HG02642 (cell line): ENCODE data around the gene MFSD1.
A peak's percentile ranks its signal among the peaks of the same experiment; 100 is the strongest.

Experiments used
- ATAC-seq: cut with Tn5 transposase; IDR thresholded peaks from one replicate; pipeline ENCODE4 v1.9.1; 2021; ENCODE audit warnings: mild to moderate bottlenecking; ENCODE audit not compliant: unreplicated experiment, poor library complexity

MFSD1 gene

GRCh38 chr3:158808697-158809096 lies 6.8 kb downstream of the MFSD1 start:
- no peak for ATAC-seq

DNA sequence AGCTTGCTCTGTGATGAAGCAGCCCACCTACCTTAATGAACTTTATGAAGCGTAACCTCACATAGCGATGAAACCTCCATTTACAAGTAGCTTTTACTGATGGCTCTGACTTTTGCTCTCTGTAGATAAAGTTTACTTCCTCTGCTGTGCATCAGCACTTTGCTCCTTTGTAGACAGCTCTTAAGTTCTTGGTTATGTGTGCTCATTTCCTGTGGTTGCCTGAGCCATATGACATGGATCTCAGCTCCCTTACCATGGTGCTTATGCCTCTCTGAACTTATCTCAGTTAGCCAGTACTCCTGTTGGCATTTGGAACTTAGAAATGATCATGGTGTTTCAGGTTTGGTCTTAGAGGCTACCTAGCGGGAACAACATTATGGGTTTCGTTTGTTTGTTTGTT lies 7.8 kb downstream of the MFSD1 start:
- no peak for ATAC-seq

DNA sequence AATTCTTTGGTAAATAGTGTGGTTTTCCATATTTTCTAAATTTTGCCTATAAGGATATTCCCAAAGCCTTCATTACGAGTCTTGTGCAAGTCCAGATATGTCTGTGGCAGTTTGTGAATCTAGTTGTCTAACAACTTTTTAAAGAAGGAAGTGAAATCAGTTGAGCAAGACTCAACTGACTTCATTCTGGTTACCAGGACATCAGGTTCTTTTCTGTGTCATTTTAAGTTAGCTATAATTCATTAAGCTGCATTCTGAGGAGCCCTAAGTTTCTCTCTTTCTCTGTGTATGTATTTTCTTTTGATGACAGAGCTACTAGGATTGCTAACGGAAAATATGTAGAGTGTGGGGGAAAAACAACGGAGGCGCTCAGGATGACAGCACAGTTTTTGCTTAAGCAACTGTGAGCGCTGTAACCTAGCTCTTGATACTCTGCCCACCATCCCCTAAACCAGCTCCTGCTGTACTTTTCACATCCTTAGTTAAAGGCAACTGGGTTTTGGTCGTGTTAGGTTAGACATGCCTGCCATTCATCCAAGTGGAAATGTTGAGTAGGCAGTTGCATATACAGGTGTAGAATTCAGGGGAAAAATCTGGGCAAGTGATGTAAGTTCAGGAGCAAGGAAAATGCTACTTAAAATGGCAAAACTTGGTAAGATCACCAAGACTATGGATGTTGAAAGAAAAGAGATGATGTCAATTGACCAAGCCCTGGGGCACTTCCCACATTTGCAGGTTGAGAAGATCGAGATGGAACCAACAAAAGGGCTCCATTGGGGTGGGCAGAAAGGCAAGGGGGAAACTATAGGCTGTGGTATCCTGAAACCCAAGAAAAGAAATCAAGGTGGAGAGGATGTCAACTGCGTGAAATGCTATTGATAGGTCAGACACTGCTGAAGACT lies 9.2 kb downstream of the MFSD1 start:
- no peak for ATAC-seq

DNA sequence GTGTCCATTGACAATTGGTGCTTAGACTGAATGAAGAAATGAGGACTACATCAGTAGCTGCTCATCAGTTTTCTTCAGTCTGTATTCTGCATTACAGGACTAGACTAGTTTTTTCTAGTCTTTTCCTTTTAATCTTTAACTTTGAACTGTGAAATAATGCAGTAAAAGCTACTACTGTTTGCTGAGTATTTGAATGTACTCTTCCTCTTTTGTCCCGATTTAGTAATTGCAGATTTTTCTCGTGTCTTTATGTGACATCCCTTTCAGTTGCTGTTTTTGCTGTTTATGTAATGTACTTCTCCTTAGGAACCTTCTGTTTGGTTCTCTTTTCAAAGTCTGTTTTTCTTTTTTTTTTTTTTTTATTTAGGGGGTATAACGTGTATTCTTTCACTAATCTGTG lies 17.4 kb downstream of the MFSD1 start:
- no peak for ATAC-seq

GRCh38 chr3:158820521-158820920 lies 18.7 kb downstream of the MFSD1 start:
- ATAC-seq, result no peak

- ATAC-seq, result no peak
Measured at GRCh38 chr3:158821847-158822246, 20.0 kb downstream of the MFSD1 start.

DNA sequence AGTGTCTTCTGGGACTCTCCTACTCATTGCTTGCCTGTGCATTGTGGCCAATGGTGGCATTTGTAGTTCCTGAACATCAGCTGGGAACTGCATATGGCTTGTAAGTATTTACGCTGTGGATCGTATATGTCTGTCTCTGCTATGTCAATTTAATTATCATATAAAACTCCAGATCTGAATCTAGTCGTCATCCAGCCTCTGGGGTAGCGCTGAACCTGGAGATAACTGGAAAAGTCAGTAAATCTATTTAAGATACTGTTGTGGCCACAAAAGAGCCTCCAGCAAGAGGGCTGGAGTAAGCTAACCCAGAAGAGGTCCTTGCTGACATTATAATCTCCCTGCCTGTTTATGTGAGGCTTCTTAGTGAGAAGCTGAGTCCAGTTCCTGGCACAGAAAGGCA lies 21.6 kb downstream of the MFSD1 start:
- ATAC-seq, result no peak

DNA sequence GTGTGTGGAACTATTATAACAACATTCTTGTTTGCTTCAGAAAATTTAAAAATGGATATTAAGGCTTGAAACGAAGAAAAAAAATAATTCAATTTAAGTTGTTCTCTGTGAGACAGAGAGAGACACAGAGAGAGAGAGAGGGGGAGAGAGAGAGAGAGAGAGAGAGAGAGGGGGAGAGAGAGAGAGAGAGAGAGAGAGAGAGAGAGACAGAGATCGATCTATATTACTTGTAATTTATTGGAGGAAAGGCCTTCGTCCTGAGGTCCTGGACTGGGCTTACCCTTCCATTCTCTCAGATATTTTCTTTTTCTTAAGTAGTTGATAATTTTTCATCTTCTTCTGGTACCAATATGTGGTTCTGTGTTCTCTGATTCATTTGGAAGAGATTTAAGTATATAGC lies 25.9 kb downstream of the MFSD1 start:
- ATAC-seq, result no peak

- ATAC-seq, result no peak
Measured at GRCh38 chr3:158830391-158830790, 28.5 kb downstream of the MFSD1 start.

DNA sequence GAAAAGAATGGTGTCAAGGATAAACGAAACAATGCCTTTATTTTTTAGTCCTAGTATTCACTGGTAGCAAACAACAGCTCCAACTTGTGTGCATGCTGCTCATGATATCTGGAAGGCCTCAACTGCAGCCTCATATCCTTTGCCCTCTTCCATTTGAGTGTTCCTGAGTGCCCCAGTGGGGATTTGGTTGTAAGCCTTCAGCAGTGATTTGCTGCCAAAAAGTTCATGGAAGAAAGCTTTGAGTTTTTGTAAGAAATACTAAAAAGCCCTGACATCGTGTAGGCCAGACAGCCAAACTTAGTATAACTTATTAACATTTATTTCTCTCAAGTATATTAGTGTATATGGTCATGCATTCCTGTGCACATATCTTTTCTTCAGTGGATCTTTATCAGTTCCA lies 30.0 kb downstream of the MFSD1 start:
- no peak for ATAC-seq

GRCh38 chr3:158835631-158836030 lies 33.8 kb downstream of the MFSD1 start:
- ATAC-seq, result no peak

- no peak for ATAC-seq
Measured at GRCh38 chr3:158836312-158836711, 34.5 kb downstream of the MFSD1 start.

DNA sequence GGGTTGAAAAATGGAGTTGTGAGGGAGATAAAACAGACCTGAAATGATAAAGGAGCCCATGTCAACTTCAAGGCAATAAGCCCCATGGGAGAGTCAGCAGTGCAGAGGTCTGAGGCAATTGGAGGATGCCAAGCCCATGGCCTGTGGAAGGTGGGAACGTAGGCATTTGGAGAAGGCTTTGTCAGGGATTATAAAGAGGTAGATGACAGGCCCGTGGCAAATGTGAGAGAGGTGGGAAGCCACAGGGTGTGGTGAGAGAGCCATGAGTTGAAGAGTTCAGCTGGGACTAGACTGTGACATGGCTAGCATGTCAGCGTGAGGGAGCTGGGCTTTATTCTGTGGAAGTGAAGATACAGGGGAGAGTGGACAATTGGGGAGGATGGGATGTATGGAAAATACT lies 35.4 kb downstream of the MFSD1 start:
- no peak for ATAC-seq

DNA sequence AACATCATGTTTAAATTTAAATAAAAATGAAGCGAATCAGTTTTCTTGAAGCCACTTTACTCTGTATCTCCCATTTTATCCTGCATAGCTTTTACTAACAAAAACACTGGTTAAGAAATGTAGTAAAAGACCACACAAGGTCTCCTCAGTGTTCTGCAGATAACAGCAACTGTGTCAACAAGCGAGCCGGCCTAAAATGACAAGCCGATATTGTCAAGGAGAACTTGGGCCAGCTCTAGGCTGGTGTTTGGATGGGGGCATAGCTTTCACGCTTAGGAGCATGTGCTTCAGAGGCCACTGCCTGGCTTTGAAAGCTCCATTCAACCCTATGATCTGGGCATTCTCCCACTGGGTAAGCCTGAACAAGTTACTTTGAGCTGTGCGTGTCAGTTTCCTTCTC lies 38.1 kb downstream of the MFSD1 start:
- ATAC-seq, result no peak

GRCh38 chr3:158841387-158841786 lies 39.5 kb downstream of the MFSD1 start:
- ATAC-seq, result no peak

DNA sequence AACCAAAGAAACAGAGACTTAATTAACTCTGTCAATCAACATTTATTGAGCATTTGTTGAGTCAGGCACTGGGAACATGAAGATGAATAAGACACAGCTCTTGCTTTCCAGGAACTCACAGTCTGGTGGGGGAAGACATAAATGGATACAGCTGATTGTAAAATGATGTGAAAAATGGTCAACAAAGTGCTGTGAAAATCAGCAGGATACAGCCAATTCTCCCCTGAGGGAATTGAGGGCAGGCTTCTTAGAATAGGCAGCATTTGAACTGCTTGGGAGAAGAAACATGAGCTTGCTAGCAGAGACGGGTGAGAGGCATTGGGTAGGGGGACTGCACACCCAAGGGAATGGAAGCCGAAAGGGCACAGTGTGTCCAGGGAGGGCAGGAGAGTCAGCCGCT lies 41.1 kb downstream of the MFSD1 start:
- ATAC-seq, result no peak

GRCh38 chr3:158845765-158846350 lies 44.0 kb downstream of the MFSD1 start:
- ATAC-seq, result peak; percentile 48

DNA sequence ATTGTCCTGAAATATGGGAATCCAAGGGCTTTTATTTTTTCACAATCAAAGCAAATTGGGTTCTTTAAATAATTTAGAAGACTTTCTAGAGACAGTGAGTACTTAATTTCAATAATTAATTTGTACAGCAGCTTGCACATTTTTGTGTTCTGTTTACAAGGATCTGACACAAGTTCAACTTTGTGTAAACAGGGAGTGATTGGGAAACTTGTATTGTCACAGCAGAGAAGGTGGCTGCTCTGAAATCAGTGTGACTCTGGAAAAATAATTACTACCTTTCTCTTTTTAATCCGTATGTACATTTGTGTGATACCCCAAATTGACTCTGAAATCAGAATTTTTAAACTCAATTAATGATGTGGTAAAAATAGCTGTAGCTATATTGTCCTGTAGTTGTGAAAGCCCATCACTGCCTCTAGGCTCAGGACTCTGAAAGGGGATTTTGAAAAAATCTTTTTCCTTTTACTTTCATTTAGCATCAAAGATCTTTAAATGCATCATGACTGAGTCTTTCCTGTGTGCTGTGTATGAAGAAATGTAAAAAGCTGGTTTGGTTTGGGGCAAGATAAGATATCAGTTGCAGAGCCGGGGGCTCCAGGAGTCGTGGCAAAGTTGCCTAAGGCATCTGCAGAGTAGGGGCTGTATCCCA lies 45.1 kb downstream of the MFSD1 start:
- peak; percentile 83 for ATAC-seq

- peak; percentile 31 for ATAC-seq
Measured at GRCh38 chr3:158847452-158847821, 45.6 kb downstream of the MFSD1 start.

GRCh38 chr3:158847885-158848284 lies 46.0 kb downstream of the MFSD1 start:
- ATAC-seq, result no peak

GRCh38 chr3:158849757-158850156 lies 47.9 kb downstream of the MFSD1 start:
- no peak for ATAC-seq
